ENCODE results near the gene WDR20.

The WDR20 gene

DNA sequence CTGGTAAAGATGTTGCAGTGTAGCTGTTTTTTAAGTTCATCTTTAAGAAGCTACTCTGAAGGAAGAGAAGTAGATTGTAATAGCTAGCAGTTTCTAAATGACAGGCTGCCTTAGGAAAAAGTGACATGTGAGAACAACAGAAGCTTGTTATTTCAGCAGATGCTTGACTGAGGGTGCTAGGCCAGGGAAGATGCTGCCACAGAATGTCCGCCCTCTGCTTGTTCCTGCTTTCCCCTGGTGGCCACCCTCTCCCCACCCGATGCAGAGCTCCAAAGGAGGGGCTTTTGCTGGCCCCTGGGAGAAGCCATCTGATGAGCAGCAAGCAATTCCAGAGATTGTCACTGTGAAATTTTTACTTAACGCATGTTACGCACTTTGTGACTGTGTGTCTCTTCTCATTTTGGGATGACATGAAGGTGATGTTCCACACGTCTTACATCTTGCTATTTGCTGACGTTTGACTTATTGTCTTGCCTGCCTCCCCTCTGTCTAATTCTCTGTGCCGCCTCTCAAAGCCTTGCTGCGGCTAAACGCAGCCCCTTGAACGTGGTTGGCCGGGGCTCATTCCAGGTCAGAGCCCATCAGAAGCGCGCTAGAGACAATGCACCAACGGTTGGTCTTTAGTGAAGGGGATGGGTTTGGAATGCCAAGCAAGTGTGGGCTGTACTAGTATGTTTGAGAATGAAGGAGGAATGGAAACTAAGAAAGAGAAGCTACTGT is 44.8 kb downstream of the WDR20 start:
- Histone ChIP-seq H3K36me3 (no peaks in the 10 kb centered on the region), H3K9me3 (ENCODE audit: severe bottlenecking) (no peaks in the 10 kb centered on the region), H3K4me3 (ENCODE audit: low read depth, low read length) (no peak overlapping the region), H3K27ac (no peak overlapping the region), H3K27me3 (ENCODE audit: insufficient read depth, low read depth, severe bottlenecking) (no peaks in the 10 kb centered on the region)
- DNase-seq, result no peak
- TF ChIP-seq, protein P1, sequence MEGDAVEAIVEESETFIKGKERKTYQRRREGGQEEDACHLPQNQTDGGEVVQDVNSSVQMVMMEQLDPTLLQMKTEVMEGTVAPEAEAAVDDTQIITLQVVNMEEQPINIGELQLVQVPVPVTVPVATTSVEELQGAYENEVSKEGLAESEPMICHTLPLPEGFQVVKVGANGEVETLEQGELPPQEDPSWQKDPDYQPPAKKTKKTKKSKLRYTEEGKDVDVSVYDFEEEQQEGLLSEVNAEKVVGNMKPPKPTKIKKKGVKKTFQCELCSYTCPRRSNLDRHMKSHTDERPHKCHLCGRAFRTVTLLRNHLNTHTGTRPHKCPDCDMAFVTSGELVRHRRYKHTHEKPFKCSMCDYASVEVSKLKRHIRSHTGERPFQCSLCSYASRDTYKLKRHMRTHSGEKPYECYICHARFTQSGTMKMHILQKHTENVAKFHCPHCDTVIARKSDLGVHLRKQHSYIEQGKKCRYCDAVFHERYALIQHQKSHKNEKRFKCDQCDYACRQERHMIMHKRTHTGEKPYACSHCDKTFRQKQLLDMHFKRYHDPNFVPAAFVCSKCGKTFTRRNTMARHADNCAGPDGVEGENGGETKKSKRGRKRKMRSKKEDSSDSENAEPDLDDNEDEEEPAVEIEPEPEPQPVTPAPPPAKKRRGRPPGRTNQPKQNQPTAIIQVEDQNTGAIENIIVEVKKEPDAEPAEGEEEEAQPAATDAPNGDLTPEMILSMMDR (IDR thresholded peaks at IDR 0.05; ENCODE audit: low read depth, low read length), result no peak

DNA sequence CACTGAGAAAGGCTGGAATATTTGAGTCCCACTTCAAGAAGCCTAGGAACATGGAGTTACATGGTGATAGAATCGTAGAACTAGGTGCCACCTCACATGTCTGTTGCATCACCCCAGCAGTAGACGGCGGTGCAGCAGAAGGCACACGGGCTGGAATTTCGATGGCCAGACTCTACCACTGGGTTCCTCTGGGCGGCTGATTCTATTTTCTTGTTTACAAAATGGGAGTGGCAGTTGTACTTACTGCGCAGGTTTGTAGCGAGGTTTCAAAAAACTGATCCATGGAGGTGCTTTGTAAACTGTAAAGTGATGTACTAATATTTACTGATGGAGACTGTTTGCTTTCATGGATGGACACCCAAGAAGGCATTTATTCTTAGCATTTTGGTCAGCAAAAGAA is 45.7 kb downstream of the WDR20 start:
- H3K27me3 ChIP-seq (ENCODE audit: insufficient read depth, low read depth, severe bottlenecking), result no peaks in the 10 kb centered on the region
- no peak overlapping the region for H3K27ac ChIP-seq
- H3K9me3 ChIP-seq (ENCODE audit: severe bottlenecking), result no peaks in the 10 kb centered on the region
- TF ChIP-seq, protein P1 (IDR thresholded peaks at IDR 0.05; ENCODE audit: low read depth, low read length), result no peak
- no peak for DNase-seq
- no peak overlapping the region for H3K4me3 ChIP-seq (ENCODE audit: low read depth, low read length)
- H3K36me3 ChIP-seq, result no peaks in the 10 kb centered on the region

DNA sequence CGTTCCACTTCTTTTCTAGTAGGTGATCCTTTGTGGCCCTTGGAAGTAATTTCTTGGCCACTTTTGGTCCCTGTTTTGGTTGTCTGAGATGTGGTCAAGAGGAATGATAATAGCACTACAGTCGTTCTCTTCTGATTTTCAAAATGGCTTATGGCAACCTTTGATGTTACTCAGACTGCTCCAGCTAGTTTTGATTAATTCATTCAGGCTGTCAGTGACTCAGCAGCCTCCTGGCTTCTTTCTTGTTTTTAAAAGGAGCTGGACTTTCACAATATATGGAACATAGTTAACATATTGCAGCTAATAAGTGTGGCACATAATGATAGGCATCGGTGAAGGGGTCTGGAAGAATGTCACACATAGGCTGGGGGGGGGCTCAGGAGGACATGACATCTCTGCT is 47.3 kb downstream of the WDR20 start:
- Histone ChIP-seq H3K4me3 (ENCODE audit: low read depth, low read length) (no peak overlapping the region), H3K36me3 (no peaks in the 10 kb centered on the region)
- DNase-seq, result no peak

DNA sequence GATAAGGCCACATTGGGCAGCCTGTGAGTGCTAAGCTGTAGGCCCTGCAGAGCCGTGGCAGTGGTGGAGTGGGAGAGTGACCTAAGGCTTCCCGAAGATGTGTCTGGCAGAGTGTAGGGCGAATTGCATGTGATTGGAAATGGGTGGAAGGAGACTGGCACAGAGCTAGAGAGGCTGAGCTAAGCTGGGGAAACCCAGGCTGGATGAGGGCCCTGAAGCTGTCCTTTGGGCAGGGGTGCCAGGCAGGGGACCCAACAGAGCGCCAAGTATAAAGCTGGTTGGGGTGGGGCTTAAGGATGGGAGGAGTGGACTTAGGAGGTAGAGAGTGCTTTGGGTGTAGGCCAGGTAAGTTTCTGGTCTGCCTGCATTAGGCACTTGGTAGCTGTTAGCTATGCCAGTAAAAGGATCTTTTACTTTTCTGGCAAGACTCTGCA is 47.9 kb downstream of the WDR20 start:
- no peak overlapping the region for H3K27ac ChIP-seq
- no peaks in the 10 kb centered on the region for H3K9me3 ChIP-seq (ENCODE audit: severe bottlenecking)
- H3K36me3 ChIP-seq, result no peaks in the 10 kb centered on the region
- no peaks in the 10 kb centered on the region for H3K27me3 ChIP-seq (ENCODE audit: insufficient read depth, low read depth, severe bottlenecking)
- H3K4me3 ChIP-seq (ENCODE audit: low read depth, low read length), result no peak overlapping the region
- TF ChIP-seq, protein P1 (IDR thresholded peaks at IDR 0.05; ENCODE audit: low read depth, low read length), result no peak
- DNase-seq, result no peak

More for the DNA sequence above, 47.3 kb downstream of the WDR20 start:
- H3K27me3 ChIP-seq (ENCODE audit: insufficient read depth, low read depth, severe bottlenecking), result no peaks in the 10 kb centered on the region
- no peaks in the 10 kb centered on the region for H3K9me3 ChIP-seq (ENCODE audit: severe bottlenecking)
- TF ChIP-seq, protein P1 (IDR thresholded peaks at IDR 0.05; ENCODE audit: low read depth, low read length), result no peak
- no peak overlapping the region for H3K27ac ChIP-seq

DNA sequence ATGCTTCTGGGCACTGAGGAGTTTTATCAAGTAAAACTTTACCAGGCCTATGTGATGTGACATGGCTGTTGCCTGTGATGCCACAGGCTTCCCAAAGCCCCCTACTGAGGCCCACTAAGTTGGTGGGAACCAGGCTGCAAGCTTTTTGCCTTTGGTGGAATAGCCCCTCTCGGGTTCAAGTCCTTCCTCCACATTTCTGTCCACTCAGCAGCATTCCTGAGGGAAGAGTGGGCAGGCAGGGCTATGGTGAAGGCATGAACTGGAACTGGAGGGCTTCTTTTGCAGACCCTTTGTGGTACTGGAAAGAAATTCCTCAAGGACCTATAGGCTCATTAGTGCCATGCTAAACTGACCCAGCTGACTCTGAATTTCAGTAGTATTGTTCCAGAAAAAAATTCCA is 48.5 kb downstream of the WDR20 start:
- DNase-seq, result no peak
- H3K36me3 ChIP-seq, result no peaks in the 10 kb centered on the region
- H3K27me3 ChIP-seq (ENCODE audit: insufficient read depth, low read depth, severe bottlenecking), result no peaks in the 10 kb centered on the region
- TF ChIP-seq, protein P1 (IDR thresholded peaks at IDR 0.05; ENCODE audit: low read depth, low read length), result no peak
- no peak overlapping the region for H3K4me3 ChIP-seq (ENCODE audit: low read depth, low read length)
- no peaks in the 10 kb centered on the region for H3K9me3 ChIP-seq (ENCODE audit: severe bottlenecking)
- H3K27ac ChIP-seq, result no peak overlapping the region

DNA sequence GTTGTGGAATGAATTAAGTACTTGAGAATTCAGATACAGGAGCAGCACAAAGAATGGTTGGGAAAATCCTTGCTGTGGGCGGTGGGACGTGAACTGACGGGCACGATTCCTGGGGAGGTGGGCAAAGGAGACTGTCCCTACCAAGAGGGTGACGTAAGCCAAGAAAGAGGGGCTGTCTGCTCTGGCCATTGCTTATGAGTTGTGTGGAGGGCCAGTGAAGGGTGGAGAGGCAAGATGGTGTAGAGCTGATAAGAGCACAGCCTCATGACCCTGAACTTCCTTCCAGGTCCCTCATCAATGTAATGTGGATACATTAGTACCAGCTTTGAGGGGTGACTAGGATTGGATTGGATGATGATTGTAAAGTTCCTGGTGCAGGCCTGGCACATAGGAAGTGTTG is 50.2 kb downstream of the WDR20 start:
- TF ChIP-seq, protein P1 (IDR thresholded peaks at IDR 0.05; ENCODE audit: low read depth, low read length), result no peak
- Histone ChIP-seq H3K4me3 (ENCODE audit: low read depth, low read length) (no peak overlapping the region), H3K27me3 (ENCODE audit: insufficient read depth, low read depth, severe bottlenecking) (no peaks in the 10 kb centered on the region), H3K9me3 (ENCODE audit: severe bottlenecking) (no peaks in the 10 kb centered on the region), H3K36me3 (peaks cover under 1% of the 10 kb centered on the region; the same call in 1 of the 2 replicates), H3K27ac (no peak overlapping the region)
- DNase-seq, result no peak

Measured in WERI-Rb-1 (cell line).